Cardiac muscle cell (in vitro differentiated cells and primary cell): ENCODE measurements around the gene DDX19B. TPM values are rescaled to one million over a fixed set of nuclear protein-coding genes. Genes with fewer than 3 reads are reported as not detected.

Source experiments
- DNase-seq, 2 donors: peaks; one replicate each; pipeline versions ENCODE4 v3.0.0 to v3.0.0-alpha.2; 2010 to 2017; ENCODE audit warnings: low read depth in 1 of 2, low spot score in 1 of 2
- H3K27ac ChIP-seq: fragments of 200-600 bp; sonication (generic); 2 replicates; pipeline ENCODE4 v1.5.1; 2016
- H3K27me3 ChIP-seq: fragments of 200-600 bp; sonication (generic); 2 replicates; pipeline ENCODE4 v1.6.0; 2016; ENCODE audit warnings: control low read depth
- H3K36me3 ChIP-seq: fragments of 200-600 bp; sonication (generic); 2 replicates; pipeline ENCODE4 v1.5.1; 2016; ENCODE audit warnings: control low read depth
- H3K4me1 ChIP-seq: fragments of 200-600 bp; sonication (generic); 2 replicates; pipeline ENCODE4 v1.8.1; 2017; ENCODE audit warnings: low read depth, mild to moderate bottlenecking, mixed run types
- H3K4me3 ChIP-seq: fragments of 200-600 bp; sonication (generic); 2 replicates; pipeline ENCODE4 v1.5.1; 2016; ENCODE audit warnings: mild to moderate bottlenecking
- H3K9me3 ChIP-seq: fragments of 200-600 bp; sonication (generic); 2 replicates; pipeline ENCODE4 v1.5.1; 2017; ENCODE audit warnings: low read depth, mild to moderate bottlenecking, control low read depth
- polyA plus RNA-seq: library from polyadenylated mRNA; unstranded; fragments of >200 nt; fragmentation: Nextera tagmentation; extraction: Ambion mirVana; gene quantifications from 2 replicates; pipeline ENCODE4 v1.2.1, GENCODE V29; 2016
- total RNA-seq: library from RNA; depleted of rRNA; stranded (reverse); fragments of >200 nt; gene quantifications from 2 replicates; pipeline ENCODE4 v1.2.3, GENCODE V29; 2016
- TF ChIP-seq, protein P1 (sequence below): IDR thresholded peaks from 2 replicates; pipeline ENCODE4 v1.5.1; 2012; ENCODE audit warnings: low read depth, mild to moderate bottlenecking, low read length

Gene DDX19B
- total and polyA plus RNA-seq, 2 experiments from 2014 or later = 39.7 to 40.1 TPM

DNA sequence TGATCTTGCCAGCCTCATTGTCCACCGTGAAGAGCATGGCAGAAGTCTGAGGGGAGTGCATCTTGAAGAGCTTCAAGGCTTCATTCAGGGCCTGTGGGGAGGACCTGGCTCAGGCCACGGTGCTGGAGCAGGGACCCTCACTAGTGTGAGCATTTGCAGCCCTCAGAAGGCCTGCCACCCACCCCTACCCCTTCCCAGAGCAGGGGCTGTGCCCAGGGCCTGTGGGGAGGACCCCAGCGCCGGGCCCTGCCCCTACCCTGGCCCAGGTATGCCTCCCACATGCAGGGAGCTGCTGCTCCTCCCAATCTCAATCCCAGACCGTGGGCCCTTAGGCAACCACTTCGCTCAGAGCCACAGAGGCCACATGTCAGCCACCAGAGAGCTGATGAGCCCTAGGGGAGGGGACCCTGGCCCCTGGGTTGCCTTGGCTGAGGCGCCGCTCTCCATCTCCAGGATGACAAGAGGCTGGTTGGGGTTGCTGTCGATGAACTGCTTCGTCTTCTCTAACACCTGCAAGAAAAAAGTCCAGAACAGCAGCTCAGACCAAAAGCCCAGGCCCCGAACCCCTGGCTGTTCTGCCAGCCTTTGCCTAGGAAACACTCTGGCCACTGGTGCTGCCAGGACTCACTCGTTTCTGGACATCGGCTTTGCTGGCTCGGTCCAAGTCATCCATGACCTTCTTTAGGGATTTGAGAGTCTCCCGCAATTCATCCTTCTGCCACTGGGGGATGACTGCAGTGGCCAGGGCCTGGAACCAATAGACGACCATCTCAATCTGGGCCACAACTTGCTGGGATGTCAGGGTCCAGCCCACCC is 45.5 kb upstream of the DDX19B start:
- Histone ChIP-seq H3K9me3 (no peaks in the 10 kb centered on the region), H3K27me3 (no peaks in the 10 kb centered on the region), H3K36me3 (peaks cover 54% of the 10 kb centered on the region), H3K4me1 (peaks cover 8% of the 10 kb centered on the region), H3K27ac (no peak overlapping the region), H3K4me3 (no peak overlapping the region)
- TF ChIP-seq, protein P1, sequence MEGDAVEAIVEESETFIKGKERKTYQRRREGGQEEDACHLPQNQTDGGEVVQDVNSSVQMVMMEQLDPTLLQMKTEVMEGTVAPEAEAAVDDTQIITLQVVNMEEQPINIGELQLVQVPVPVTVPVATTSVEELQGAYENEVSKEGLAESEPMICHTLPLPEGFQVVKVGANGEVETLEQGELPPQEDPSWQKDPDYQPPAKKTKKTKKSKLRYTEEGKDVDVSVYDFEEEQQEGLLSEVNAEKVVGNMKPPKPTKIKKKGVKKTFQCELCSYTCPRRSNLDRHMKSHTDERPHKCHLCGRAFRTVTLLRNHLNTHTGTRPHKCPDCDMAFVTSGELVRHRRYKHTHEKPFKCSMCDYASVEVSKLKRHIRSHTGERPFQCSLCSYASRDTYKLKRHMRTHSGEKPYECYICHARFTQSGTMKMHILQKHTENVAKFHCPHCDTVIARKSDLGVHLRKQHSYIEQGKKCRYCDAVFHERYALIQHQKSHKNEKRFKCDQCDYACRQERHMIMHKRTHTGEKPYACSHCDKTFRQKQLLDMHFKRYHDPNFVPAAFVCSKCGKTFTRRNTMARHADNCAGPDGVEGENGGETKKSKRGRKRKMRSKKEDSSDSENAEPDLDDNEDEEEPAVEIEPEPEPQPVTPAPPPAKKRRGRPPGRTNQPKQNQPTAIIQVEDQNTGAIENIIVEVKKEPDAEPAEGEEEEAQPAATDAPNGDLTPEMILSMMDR = peak; percentile 66
- peak; percentile 51 to 52 for DNase-seq

DNA sequence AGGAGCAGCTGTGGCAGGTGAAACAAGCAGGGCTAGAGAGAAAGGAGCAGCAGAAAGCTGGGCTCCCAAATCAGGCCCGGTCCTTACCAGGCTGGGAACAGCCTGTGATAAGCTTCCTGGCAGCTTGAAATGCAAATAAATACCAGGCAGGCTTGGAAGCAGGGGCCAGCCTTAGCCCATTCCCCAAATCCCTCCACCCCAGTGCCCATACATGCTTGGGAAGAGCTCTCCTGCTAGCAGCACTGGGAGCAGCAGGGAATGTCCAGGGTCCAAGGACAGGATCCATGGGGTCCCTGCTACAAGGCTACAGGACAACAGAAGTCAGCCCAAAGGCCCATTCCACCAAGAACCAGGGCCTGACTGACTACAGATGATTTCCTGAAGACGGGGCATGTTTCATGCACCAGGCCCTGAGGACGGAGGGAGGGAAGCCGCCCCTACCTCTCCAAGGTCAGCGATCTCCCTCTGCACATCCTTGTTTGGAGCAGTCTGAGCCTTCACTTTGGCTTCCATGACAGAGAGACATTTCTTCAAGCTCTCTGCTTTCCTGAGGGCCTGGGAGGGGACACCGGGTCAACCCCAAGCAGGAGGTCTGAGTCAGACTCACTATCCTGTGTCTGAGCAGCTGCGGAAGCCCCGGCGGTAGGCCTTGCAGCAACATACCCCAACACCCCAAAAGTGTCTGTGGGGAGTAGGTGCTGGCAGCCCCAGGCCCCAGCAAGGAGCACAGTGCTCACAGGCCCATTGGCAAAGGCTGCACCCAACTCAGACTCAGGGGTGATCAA is 44.6 kb upstream of the DDX19B start:
- no peak for DNase-seq
- no peak overlapping the region for H3K4me3 ChIP-seq
- peaks cover 8% of the 10 kb centered on the region for H3K4me1 ChIP-seq
- peak overlapping the region; percentile 46 for H3K27ac ChIP-seq
- TF ChIP-seq, protein P1 = no peak
- H3K36me3 ChIP-seq = peaks cover 62% of the 10 kb centered on the region
- no peaks in the 10 kb centered on the region for H3K27me3 ChIP-seq
- H3K9me3 ChIP-seq = no peaks in the 10 kb centered on the region

DNA sequence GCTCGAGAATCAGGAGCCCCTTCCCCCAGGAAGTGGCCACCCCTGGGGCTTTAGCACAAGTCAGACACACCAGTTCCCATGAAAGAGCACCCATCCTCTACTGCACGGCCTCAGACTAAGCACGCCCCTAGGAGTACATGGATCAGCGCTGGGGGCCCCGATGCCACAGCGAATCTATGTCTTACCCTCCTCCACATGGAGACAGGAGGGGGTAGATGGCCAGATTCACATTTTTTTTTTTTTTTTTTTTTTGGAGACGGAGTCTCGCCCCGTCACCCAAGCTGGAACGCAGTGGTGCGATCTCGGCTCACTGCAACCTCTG is 44.1 kb upstream of the DDX19B start:
- H3K9me3 ChIP-seq = no peaks in the 10 kb centered on the region
- TF ChIP-seq, protein P1 = no peak
- no peak overlapping the region for H3K4me3 ChIP-seq
- no peaks in the 10 kb centered on the region for H3K27me3 ChIP-seq
- H3K36me3 ChIP-seq = peaks cover 64% of the 10 kb centered on the region
- no peak for DNase-seq
- no peak overlapping the region for H3K27ac ChIP-seq
- peaks cover 3% of the 10 kb centered on the region for H3K4me1 ChIP-seq

DNA sequence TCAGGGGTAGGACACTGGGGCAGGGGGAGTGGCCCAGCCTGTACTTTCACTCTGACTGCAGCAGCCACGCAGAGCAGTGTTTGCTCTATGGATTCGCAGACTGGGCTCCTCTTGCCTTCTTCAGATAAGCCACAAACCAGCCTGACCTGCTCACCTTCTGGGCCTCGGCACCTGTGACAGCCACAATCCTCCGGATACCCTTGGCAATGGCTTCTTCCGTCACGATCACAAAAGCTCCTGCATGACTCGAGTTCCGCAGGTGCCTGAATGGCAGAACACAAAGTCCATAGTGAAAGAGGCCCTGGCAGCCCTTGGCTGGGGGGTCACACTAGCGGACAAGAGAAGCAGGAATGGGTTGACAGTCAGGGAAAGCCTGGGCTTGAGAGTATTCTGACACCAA is 43.4 kb upstream of the DDX19B start:
- TF ChIP-seq, protein P1 = no peak
- H3K36me3 ChIP-seq = peaks cover 70% of the 10 kb centered on the region
- no peaks in the 10 kb centered on the region for H3K27me3 ChIP-seq
- H3K27ac ChIP-seq = no peak overlapping the region
- H3K4me1 ChIP-seq = no peaks in the 10 kb centered on the region
- no peak for DNase-seq
- no peaks in the 10 kb centered on the region for H3K9me3 ChIP-seq
- H3K4me3 ChIP-seq = no peak overlapping the region

DNA sequence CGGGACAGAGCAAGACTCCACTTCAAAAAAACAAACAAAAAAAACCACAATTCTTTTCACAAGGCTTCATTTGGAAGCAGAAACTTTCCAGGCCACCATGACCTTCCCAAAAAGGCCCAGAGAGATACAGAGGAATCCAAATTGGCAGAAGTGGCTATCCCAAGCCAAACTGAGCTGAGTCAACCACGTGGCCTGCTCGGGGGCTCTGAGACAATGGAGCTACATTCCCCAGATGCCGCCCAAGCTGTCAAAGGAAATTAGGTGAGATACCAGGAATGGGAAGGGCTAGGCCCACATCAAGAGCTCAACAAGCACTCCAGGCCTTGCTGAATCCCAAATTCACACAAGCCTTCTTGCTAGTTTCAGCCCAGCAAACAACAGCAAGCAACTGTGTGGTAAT is 41.6 kb upstream of the DDX19B start:
- Histone ChIP-seq H3K4me3 (no peak overlapping the region), H3K9me3 (no peaks in the 10 kb centered on the region), H3K36me3 (peaks cover 81% of the 10 kb centered on the region), H3K27me3 (no peaks in the 10 kb centered on the region), H3K4me1 (no peaks in the 10 kb centered on the region), H3K27ac (no peak overlapping the region)
- TF ChIP-seq, protein P1 = no peak
- DNase-seq = peak in 1 of 2 donors; percentile 15
